ENCODE data around the gene METTL16.

- TF ChIP-seq CTCF (IDR thresholded peaks at IDR 0.05) (no peak), POLR2A (IDR thresholded peaks at IDR 0.05) (no peak)
Observed at GRCh38 chr17:2371183-2372130, 140.2 kb downstream of the METTL16 start.

Measured in heart left ventricle (tissue), 13 donors.